ENCODE measurements around the gene CAPZA1.
A peak's percentile ranks its signal among the peaks of the same experiment; 100 is the strongest.

CAPZA1 gene

GRCh38 chr1:112702420-112703261 is 83.0 kb downstream of the CAPZA1 start:
- DNase-seq: no peak

- no peak for DNase-seq
Measured at GRCh38 chr1:112703706-112704105, 84.1 kb downstream of the CAPZA1 start.

GRCh38 chr1:112704391-112704933 is 84.8 kb downstream of the CAPZA1 start:
- no peak for DNase-seq

- DNase-seq: peak; percentile 88
Measured at GRCh38 chr1:112704934-112705627, 85.4 kb downstream of the CAPZA1 start.

GRCh38 chr1:112706505-112707220 is 87.0 kb downstream of the CAPZA1 start, which contains the start of gene RHOC:
Gene RHOC, minus strand, starts transcription at chr1:112707127. Its CDS starts 3,328 bp downstream, at chr1:112703799.
- peak; percentile 88 for DNase-seq

- peak; percentile 86 for DNase-seq
Measured at GRCh38 chr1:112707221-112708001, 87.8 kb downstream of the CAPZA1 start.

GRCh38 chr1:112708002-112708448 is 88.4 kb downstream of the CAPZA1 start:
- DNase-seq: no peak

- DNase-seq: no peak
Measured at GRCh38 chr1:112708489-112708888, 88.9 kb downstream of the CAPZA1 start.

- no peak for DNase-seq
Measured at GRCh38 chr1:112710159-112710558, 90.5 kb downstream of the CAPZA1 start.

- no peak for DNase-seq
Measured at GRCh38 chr1:112710586-112710985, 91.0 kb downstream of the CAPZA1 start.

- no peak for DNase-seq
Measured at GRCh38 chr1:112711041-112711440, 91.4 kb downstream of the CAPZA1 start.

- DNase-seq: no peak
Measured at GRCh38 chr1:112711670-112712069, 92.0 kb downstream of the CAPZA1 start.

GRCh38 chr1:112712191-112712590 is 92.6 kb downstream of the CAPZA1 start:
- no peak for DNase-seq

GRCh38 chr1:112712701-112713128 is 93.1 kb downstream of the CAPZA1 start:
- no peak for DNase-seq

GRCh38 chr1:112713466-112714312 is 94.1 kb downstream of the CAPZA1 start:
- DNase-seq: peak; percentile 73

GRCh38 chr1:112714313-112715263 is 95.0 kb downstream of the CAPZA1 start:
- peak; percentile 38 for DNase-seq

GRCh38 chr1:112715264-112716053 is 95.8 kb downstream of the CAPZA1 start, which contains the start of gene PPM1J:
Gene PPM1J, minus strand, starts transcription at chr1:112715332. Its CDS starts 31 bp downstream, at chr1:112715301.
- DNase-seq: peak; percentile 99

GRCh38 chr1:112716133-112716720 is 96.6 kb downstream of the CAPZA1 start:
- DNase-seq: peak; percentile 94
